ENCODE results near the gene PRRC2B. TPM values are rescaled to one million over a fixed set of nuclear protein-coding genes. Genes with fewer than 3 reads are reported as not detected.

The PRRC2B gene
- total RNA-seq, 4 donors from 2014 or later = 80.7 to 126 (median 100) TPM

DNA sequence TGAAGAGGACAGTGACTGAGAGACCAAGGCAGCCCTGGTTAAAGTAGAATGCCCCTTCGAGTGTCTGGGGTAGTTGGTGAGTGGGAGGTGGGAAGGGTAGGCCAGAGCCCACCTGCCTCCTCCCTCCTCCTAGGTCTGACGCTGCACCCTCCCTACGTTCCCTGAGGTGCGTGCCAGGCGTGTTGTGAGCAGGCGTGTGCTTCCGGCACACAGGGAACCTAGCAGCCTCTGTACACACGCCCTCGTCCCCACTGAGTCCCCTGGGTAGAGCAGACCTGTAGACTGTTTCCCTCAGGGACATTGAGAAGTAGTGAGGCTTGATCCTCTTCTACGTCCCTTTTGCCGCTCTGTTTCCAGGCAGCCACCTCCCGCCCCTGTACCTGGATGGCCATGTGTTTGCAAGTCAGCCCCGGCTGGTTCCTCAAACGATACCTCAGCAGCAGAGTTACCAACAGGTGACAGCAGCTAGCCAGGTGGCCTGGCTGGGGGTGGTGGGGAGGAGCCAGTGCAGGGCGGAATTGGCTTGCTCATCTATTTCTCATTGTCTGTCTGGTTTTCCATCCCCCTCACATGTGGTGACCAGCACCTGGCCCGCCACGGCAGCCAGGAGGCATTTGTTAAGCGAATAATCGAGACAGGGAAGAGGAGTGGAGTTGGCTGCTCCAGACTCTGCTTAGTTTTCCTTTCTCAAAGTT lies 92.0 kb downstream of the PRRC2B start:
- no peak for DNase-seq (ENCODE audit: low spot score)
- TF ChIP-seq, protein P1, sequence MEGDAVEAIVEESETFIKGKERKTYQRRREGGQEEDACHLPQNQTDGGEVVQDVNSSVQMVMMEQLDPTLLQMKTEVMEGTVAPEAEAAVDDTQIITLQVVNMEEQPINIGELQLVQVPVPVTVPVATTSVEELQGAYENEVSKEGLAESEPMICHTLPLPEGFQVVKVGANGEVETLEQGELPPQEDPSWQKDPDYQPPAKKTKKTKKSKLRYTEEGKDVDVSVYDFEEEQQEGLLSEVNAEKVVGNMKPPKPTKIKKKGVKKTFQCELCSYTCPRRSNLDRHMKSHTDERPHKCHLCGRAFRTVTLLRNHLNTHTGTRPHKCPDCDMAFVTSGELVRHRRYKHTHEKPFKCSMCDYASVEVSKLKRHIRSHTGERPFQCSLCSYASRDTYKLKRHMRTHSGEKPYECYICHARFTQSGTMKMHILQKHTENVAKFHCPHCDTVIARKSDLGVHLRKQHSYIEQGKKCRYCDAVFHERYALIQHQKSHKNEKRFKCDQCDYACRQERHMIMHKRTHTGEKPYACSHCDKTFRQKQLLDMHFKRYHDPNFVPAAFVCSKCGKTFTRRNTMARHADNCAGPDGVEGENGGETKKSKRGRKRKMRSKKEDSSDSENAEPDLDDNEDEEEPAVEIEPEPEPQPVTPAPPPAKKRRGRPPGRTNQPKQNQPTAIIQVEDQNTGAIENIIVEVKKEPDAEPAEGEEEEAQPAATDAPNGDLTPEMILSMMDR (IDR thresholded peaks at IDR 0.05) = no peak
- ATAC-seq (ENCODE audit: low FRiP score) = no peak

DNA sequence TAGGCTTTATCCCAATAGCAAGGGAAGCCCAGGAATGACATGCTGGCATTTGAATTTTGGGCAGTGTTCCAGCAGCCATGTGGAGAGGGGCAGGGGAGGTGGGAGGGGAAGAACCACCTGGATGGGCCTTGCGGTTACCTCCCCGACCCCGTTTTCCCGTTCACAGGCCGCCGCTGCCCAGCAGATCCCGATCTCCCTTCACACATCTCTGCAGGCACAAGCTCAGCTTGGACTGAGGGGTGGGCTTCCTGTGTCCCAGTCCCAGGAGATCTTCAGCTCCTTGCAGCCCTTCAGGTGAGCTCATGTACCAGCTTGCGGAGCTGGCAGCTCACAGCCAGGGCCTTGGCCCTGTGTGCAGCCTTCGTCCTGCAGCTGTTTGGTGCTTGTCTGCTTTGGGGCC lies 93.1 kb downstream of the PRRC2B start:
- DNase-seq (ENCODE audit: low spot score) (no peak), ATAC-seq (ENCODE audit: low FRiP score) (no peak)
- TF ChIP-seq, protein P1 (IDR thresholded peaks at IDR 0.05) = no peak

DNA sequence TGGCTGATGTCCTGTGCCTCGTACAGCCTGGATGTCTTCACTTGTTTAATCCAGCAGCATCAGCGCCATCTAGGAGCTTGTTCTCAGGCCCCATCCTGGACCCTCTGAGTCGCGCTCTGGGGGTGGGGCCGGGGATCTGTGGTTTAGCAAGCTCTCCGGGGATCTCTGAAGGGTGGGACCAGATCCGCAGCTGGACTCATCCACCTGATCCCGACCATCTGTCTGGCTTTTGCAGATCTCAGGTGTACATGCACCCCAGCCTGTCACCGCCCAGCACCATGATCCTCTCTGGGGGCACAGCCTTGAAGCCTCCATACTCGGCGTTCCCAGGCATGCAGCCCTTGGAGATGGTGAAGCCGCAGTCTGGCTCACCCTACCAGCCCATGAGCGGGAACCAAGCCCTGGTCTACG lies 93.7 kb downstream of the PRRC2B start:
- no peak for ATAC-seq (ENCODE audit: low FRiP score)
- TF ChIP-seq, protein P1 (IDR thresholded peaks at IDR 0.05) = no peak

GRCh38 chr9:131490514-131490913 lies 96.6 kb downstream of the PRRC2B start:
- DNase-seq (ENCODE audit: low spot score) (no peak), ATAC-seq (ENCODE audit: low FRiP score) (no peak)
- TF ChIP-seq, protein P1 (IDR thresholded peaks at IDR 0.05) = no peak

More for the DNA sequence above, 93.7 kb downstream of the PRRC2B start:
- no peak for DNase-seq (ENCODE audit: low spot score)

- ATAC-seq (ENCODE audit: low FRiP score) = no peak
- TF ChIP-seq, protein P1 (IDR thresholded peaks at IDR 0.05) = no peak
- no peak for DNase-seq (ENCODE audit: low spot score)
Observed at GRCh38 chr9:131491001-131491710, 97.3 kb downstream of the PRRC2B start.

GRCh38 chr9:131492070-131492469 lies 98.2 kb downstream of the PRRC2B start:
- TF ChIP-seq, protein P1 (IDR thresholded peaks at IDR 0.05) = no peak
- ATAC-seq (ENCODE audit: low FRiP score) = no peak
- DNase-seq (ENCODE audit: low spot score) = no peak

All from omental fat pad (tissue), 4 donors.